HEK293 (cell line): Measurements from ENCODE around the gene ATXN10.

Experiments
- CTCF ChIA-PET: fragments of 350-600 bp; formaldehyde crosslinking; extraction: SDS; loops from one replicate; lab custom pipeline; 2021; ENCODE audit warnings: antibody characterized with exemption; lab: Yijun Ruan, JAX
- POLR2A ChIA-PET: fragments of 300-600 bp; formaldehyde crosslinking; extraction: SDS; loops from one replicate; lab custom pipeline; 2020; ENCODE audit warnings: antibody characterized with exemption, inconsistent platforms; lab: Yijun Ruan, JAX
- H3K27ac ChIP-seq: fragments of 200-500 bp; sonication (Bioruptor generic); 2 replicates; pipeline ENCODE4 v1.5.1; 2014; ENCODE audit warnings: low read depth, low read length, control low read depth, inconsistent platforms; ENCODE audit errors: extremely low read depth
- H3K36me3 ChIP-seq, 2 experiments: fragments of 200-500 bp in 1 of 2; sonication (Bioruptor generic) in 1 of 2; 1 replicate in 1 of 2; 2 replicates in 1 of 2; pipeline ENCODE4 v1.5.1; 2014 to 2017; ENCODE audit warnings: inconsistent platforms in 2 of 2, low read length in 2 of 2; ENCODE audit not compliant: control insufficient read depth in 2 of 2, insufficient read depth in 1 of 2
- H3K4me1 ChIP-seq: fragments of 200-500 bp; sonication (Bioruptor generic); 2 replicates; pipeline ENCODE4 v1.5.1; 2014; ENCODE audit warnings: mild to moderate bottlenecking, low read length, inconsistent platforms; ENCODE audit not compliant: control insufficient read depth, insufficient read depth
- H3K4me3 ChIP-seq: 2 replicates; pipeline ENCODE4 v1.5.1; 2011; ENCODE audit warnings: low read depth, mild to moderate bottlenecking, control low read depth, low read length, moderate library complexity
- H3K9me3 ChIP-seq: fragments of 200-500 bp; sonication (Bioruptor generic); 2 replicates; pipeline ENCODE4 v1.5.1; 2014; ENCODE audit warnings: low read depth, low read length, inconsistent platforms; ENCODE audit not compliant: control insufficient read depth, insufficient read depth
- IKZF3 ChIP-seq: fragments of 450-650 bp; IDR thresholded peaks from 2 replicates; pipeline ENCODE4 v1.5.0; 2018; ENCODE audit warnings: missing biosample characterization, mild to moderate bottlenecking, missing genetic modification characterization, moderate library complexity
- KLF16 ChIP-seq: fragments of 450-650 bp; formaldehyde crosslinking; IDR thresholded peaks from 2 replicates; pipeline ENCODE4 v1.5.1; 2017; ENCODE audit warnings: missing biosample characterization, missing genetic modification characterization
- PRDM4 ChIP-seq: fragments of 450-650 bp; formaldehyde crosslinking; IDR thresholded peaks from 2 replicates; pipeline ENCODE4 v1.5.1; 2017; ENCODE audit warnings: missing biosample characterization, missing genetic modification characterization
- RBAK ChIP-seq: fragments of 450-650 bp; formaldehyde crosslinking; IDR thresholded peaks from 2 replicates; pipeline ENCODE4 v1.5.1; 2016; ENCODE audit warnings: missing biosample characterization, missing genetic modification characterization
- SALL2 ChIP-seq: fragments of 450-650 bp; formaldehyde crosslinking; IDR thresholded peaks from 2 replicates; pipeline ENCODE4 v1.5.0; 2017; ENCODE audit warnings: missing biosample characterization, mild to moderate bottlenecking, missing genetic modification characterization, borderline replicate concordance
- ZBTB44 ChIP-seq: fragments of 450-650 bp; IDR thresholded peaks from 2 replicates; pipeline ENCODE4 v1.5.1; 2018; ENCODE audit warnings: missing biosample characterization, mild to moderate bottlenecking, missing genetic modification characterization
- ZBTB7A ChIP-seq: fragments of 450-650 bp; formaldehyde crosslinking; IDR thresholded peaks from 2 replicates; pipeline ENCODE4 v1.5.1; 2016; ENCODE audit warnings: low read depth, missing biosample characterization, missing genetic modification characterization
- ZNF10 ChIP-seq: fragments of 450-650 bp; formaldehyde crosslinking; IDR thresholded peaks from 2 replicates; pipeline ENCODE4 v1.5.1; 2017; ENCODE audit warnings: missing biosample characterization, missing genetic modification characterization
- ZNF132 ChIP-seq: fragments of 450-650 bp; formaldehyde crosslinking; IDR thresholded peaks from 2 replicates; pipeline ENCODE4 v1.5.1; 2017; ENCODE audit warnings: missing biosample characterization, missing genetic modification characterization, borderline replicate concordance
- ZNF138 ChIP-seq: fragments of 450-650 bp; formaldehyde crosslinking; IDR thresholded peaks from 2 replicates; pipeline ENCODE4 v1.5.1; 2016; ENCODE audit warnings: missing biosample characterization, missing genetic modification characterization, borderline replicate concordance
- ZNF239 ChIP-seq: fragments of 450-650 bp; formaldehyde crosslinking; IDR thresholded peaks from 2 replicates; pipeline ENCODE4 v1.5.1; 2016; ENCODE audit warnings: missing biosample characterization, missing genetic modification characterization
- ZNF26 ChIP-seq: fragments of 450-650 bp; formaldehyde crosslinking; IDR thresholded peaks from 2 replicates; pipeline ENCODE4 v1.5.1; 2016; ENCODE audit warnings: missing biosample characterization, missing genetic modification characterization
- ZNF341 ChIP-seq: fragments of 450-650 bp; formaldehyde crosslinking; IDR thresholded peaks from 2 replicates; pipeline ENCODE4; 2016; ENCODE audit warnings: low read depth, missing biosample characterization, missing genetic modification characterization
- ZNF354C ChIP-seq: fragments of 450-650 bp; formaldehyde crosslinking; IDR thresholded peaks from 2 replicates; pipeline ENCODE4 v1.5.1; 2016; ENCODE audit warnings: missing biosample characterization, missing genetic modification characterization, low read depth, borderline replicate concordance
- ZNF404 ChIP-seq: fragments of 450-650 bp; formaldehyde crosslinking; IDR thresholded peaks from 2 replicates; pipeline ENCODE4 v1.5.1; 2017; ENCODE audit warnings: missing biosample characterization, missing genetic modification characterization
- ZNF510 ChIP-seq: fragments of 450-650 bp; formaldehyde crosslinking; IDR thresholded peaks from 2 replicates; pipeline ENCODE4 v1.5.1; 2018; ENCODE audit warnings: mild to moderate bottlenecking, missing genetic modification characterization, missing biosample characterization; ENCODE audit not compliant: insufficient replicate concordance
- ZNF560 ChIP-seq: fragments of 450-650 bp; formaldehyde crosslinking; IDR thresholded peaks from 2 replicates; pipeline ENCODE4 v1.5.1; 2017; ENCODE audit warnings: missing biosample characterization, missing genetic modification characterization, borderline replicate concordance
- ZNF600 ChIP-seq: fragments of 450-650 bp; formaldehyde crosslinking; IDR thresholded peaks from 2 replicates; pipeline ENCODE4 v1.5.1; 2016; ENCODE audit warnings: missing biosample characterization, missing genetic modification characterization
- ZNF658 ChIP-seq: fragments of 450-650 bp; formaldehyde crosslinking; IDR thresholded peaks from 2 replicates; pipeline ENCODE4; 2016; ENCODE audit warnings: missing biosample characterization, missing genetic modification characterization
- ZNF664 ChIP-seq: fragments of 450-650 bp; formaldehyde crosslinking; IDR thresholded peaks from 2 replicates; pipeline ENCODE4 v1.5.1; 2016; ENCODE audit warnings: missing biosample characterization, missing genetic modification characterization
- ZSCAN16 ChIP-seq: fragments of 450-650 bp; formaldehyde crosslinking; IDR thresholded peaks from 2 replicates; pipeline ENCODE4 v1.5.1; 2016; ENCODE audit warnings: missing biosample characterization, missing genetic modification characterization
- TF ChIP-seq, protein P1 (sequence below): fragments of 450-650 bp; formaldehyde crosslinking; IDR thresholded peaks from 2 replicates; pipeline ENCODE4 v1.5.1; 2016; ENCODE audit warnings: missing biosample characterization, missing genetic modification characterization
- TF ChIP-seq, protein P2 (sequence below): fragments of 450-650 bp; formaldehyde crosslinking; IDR thresholded peaks from 2 replicates; pipeline ENCODE4 v1.5.1; 2016; ENCODE audit warnings: missing biosample characterization, missing genetic modification characterization

ATXN10 gene

DNA sequence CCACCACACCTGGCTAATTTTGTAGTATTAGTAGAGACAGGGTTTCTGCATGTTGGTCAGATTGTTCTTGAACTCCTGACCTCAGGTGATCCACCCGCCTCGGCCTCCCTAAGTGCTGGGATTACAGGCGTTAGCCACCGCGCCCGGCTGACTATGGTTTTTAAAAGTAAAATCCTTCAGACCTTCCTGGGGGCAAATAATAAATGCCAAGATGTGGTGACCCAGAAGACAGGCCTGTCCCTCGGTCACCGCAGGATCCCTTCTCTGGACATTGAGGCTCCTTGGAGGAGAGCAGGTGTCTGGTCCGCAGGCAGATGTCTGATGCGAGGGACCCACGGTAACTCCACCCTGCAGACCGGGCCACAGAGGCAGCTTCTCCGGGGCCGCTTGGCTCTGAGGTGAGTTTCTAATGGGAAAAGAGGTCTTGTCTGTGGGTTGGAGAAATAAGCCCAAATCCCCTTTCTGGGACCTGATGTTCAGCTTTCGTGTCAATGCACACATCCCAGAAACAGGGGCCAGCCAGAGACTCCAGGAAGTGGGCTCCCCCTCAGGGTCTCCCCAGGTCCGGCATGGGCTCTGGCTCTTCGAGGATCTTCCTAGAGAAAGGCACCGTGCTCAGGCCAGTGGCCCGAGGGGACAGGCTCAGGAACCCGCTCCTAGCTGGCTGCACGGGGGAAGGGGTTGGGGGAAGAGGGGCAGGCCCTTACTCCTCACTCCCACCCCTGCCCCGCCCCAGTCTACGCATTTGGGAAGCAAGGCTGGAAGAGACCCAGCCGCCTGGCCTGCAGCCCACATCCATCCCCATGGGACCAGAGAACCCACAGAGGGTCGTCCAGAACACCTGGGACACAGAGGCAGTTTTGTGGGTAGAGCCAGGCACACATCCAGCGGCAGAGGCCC lies 204.8 kb downstream of the ATXN10 start (continued):
- TF ChIP-seq ZBTB44 (no peak), PRDM4 (tag by site-specific recombination) (no peak), SALL2 (no peak)

DNA sequence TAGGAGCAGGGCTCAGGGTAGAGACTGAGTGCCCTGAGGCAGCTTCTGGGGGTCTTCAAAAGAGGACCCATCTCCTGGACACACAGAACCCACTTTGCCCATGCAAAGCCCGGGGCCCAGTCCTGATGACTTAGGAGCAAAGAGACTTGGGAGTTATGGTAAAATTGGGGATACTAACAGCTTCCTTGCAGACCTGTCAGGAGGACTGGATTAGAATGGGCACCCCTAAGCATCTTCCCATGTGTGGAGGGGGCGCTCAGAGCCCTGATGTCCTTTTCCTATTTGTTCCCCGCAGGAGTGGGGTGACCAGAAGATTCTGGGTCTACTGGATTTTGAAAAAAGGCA lies 205.4 kb downstream of the ATXN10 start:
- ChIA-PET CTCF (interaction anchor here (0.6 to 7.8 kb wide), 3 partner anchors 13 to 101 kb away, joined by 3 to 68 read pairs (median 4); no protein-coding TSS in a partner anchor), POLR2A (no interaction called here)
- Histone ChIP-seq H3K27ac (no peak overlapping the region), H3K36me3 (no peaks in the 10 kb centered on the region), H3K9me3 (peaks cover 2% of the 10 kb centered on the region), H3K4me1 (no peaks in the 10 kb centered on the region), H3K4me3 (no peak overlapping the region)
- TF ChIP-seq ZNF341 (no peak), IKZF3 (tag by site-specific recombination) (no peak), ZNF354C (tag by site-specific recombination) (no peak), ZNF239 (tag by site-specific recombination) (no peak), ZNF26 (tag by site-specific recombination) (no peak), ZNF600 (tag by site-specific recombination) (no peak), ZNF132 (tag by site-specific recombination) (no peak), KLF16 (tag by site-specific recombination) (no peak), ZNF404 (tag by site-specific recombination) (no peak)
- TF ChIP-seq, protein P1, sequence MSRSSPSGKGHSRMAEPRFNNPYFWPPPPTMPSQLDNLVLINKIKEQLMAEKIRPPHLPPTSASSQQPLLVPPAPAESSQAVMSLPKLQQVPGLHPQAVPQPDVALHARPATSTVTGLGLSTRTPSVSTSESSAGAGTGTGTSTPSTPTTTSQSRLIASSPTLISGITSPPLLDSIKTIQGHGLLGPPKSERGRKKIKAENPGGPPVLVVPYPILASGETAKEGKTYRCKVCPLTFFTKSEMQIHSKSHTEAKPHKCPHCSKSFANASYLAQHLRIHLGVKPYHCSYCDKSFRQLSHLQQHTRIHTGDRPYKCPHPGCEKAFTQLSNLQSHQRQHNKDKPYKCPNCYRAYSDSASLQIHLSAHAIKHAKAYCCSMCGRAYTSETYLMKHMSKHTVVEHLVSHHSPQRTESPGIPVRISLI (tag by site-specific recombination) = no peak

DNA sequence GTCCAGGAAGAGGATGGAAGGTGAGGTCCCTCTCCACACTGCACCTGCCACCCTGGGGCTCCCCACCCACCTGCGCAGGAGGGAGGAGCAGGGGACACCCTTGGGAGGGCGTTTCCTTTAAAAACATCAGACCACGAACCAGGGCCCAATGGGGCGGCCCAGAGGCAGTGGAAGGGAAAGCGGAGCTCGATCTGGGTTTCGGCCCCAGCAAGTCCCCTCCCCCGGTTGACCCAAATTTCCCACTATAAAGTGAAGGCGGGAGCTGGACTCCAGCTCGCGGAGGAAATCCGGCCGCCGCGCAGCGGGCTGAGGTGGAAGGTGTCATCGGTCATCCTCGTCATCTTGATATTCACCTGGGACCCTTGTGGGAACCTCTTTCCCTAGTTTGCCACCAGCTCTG lies 206.0 kb downstream of the ATXN10 start:
- POLR2A ChIA-PET = no interaction called here
- H3K36me3 ChIP-seq = no peaks in the 10 kb centered on the region
- peaks cover 2% of the 10 kb centered on the region for H3K9me3 ChIP-seq
- no peak overlapping the region for H3K4me3 ChIP-seq
- CTCF ChIA-PET = interaction anchor here (0.6 to 7.8 kb wide), 3 partner anchors 14 to 100 kb away, joined by 3 to 68 read pairs (median 4); no protein-coding TSS in a partner anchor
- H3K27ac ChIP-seq = no peak overlapping the region
- no peaks in the 10 kb centered on the region for H3K4me1 ChIP-seq
- no peak for TF ChIP-seq ZNF658 (tag by site-specific recombination)
- TF ChIP-seq ZNF560 (tag by site-specific recombination) = no peak
- TF ChIP-seq ZSCAN16 = no peak
- TF ChIP-seq ZNF664 (tag by site-specific recombination) = no peak
- no peak for TF ChIP-seq RBAK (tag by site-specific recombination)
- no peak for TF ChIP-seq ZNF10 (tag by site-specific recombination)
- no peak for TF ChIP-seq ZNF138 (tag by site-specific recombination)
- TF ChIP-seq ZNF510 (tag by site-specific recombination) = no peak
- TF ChIP-seq, protein P2, sequence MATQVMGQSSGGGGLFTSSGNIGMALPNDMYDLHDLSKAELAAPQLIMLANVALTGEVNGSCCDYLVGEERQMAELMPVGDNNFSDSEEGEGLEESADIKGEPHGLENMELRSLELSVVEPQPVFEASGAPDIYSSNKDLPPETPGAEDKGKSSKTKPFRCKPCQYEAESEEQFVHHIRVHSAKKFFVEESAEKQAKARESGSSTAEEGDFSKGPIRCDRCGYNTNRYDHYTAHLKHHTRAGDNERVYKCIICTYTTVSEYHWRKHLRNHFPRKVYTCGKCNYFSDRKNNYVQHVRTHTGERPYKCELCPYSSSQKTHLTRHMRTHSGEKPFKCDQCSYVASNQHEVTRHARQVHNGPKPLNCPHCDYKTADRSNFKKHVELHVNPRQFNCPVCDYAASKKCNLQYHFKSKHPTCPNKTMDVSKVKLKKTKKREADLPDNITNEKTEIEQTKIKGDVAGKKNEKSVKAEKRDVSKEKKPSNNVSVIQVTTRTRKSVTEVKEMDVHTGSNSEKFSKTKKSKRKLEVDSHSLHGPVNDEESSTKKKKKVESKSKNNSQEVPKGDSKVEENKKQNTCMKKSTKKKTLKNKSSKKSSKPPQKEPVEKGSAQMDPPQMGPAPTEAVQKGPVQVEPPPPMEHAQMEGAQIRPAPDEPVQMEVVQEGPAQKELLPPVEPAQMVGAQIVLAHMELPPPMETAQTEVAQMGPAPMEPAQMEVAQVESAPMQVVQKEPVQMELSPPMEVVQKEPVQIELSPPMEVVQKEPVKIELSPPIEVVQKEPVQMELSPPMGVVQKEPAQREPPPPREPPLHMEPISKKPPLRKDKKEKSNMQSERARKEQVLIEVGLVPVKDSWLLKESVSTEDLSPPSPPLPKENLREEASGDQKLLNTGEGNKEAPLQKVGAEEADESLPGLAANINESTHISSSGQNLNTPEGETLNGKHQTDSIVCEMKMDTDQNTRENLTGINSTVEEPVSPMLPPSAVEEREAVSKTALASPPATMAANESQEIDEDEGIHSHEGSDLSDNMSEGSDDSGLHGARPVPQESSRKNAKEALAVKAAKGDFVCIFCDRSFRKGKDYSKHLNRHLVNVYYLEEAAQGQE (tag by site-specific recombination) = no peak
- TF ChIP-seq ZBTB7A (tag by site-specific recombination) = no peak
